Adrenal gland (tissue), 19 donors: ENCODE results near the gene NBDY. TPM values are rescaled to one million over a fixed set of nuclear protein-coding genes. Genes with fewer than 3 reads are reported as not detected.
"Not testable (repeated sequence)": the region's sequence is repeated elsewhere in the genome, so short reads cannot be mapped to it uniquely, and the experiment has no call there.

Experiments used
- DNase-seq, 7 donors: peaks; one replicate each; pipeline ENCODE4 v3.0.0-alpha.2; 2019 to 2020
- H3K27ac ChIP-seq, 5 donors: fragments of 200-600 bp; sonication (generic) in 4 of 5; 1 replicate in 3 of 5; 2 replicates in 2 of 5; pipeline versions ENCODE4 v1.5.1 to v1.8.0; 2016 to 2020; ENCODE audit warnings: mild to moderate bottlenecking in 1 of 5
- H3K27me3 ChIP-seq: fragments of 200-600 bp; 2 replicates; pipeline ENCODE4 v1.8.0; 2021
- H3K36me3 ChIP-seq, 2 donors: fragments of 200-600 bp; replicated peaks in 1 of 2; 1 replicate in 1 of 2; 2 replicates in 1 of 2; pipeline versions ENCODE4 v1.5.1 to v1.8.0; 2018 to 2022
- H3K4me1 ChIP-seq, 2 donors: fragments of 200-600 bp; replicated peaks in 1 of 2; 1 replicate in 1 of 2; 2 replicates in 1 of 2; pipeline versions ENCODE4 v1.5.1 to v1.8.0; 2018 to 2021
- H3K4me3 ChIP-seq, 4 donors: fragments of 200-600 bp; sonication (generic) in 3 of 4; one replicate each; pipeline ENCODE4 v1.5.1; 2016 to 2018
- H3K9me3 ChIP-seq, 3 donors: fragments of 200-600 bp; sonication (generic) in 1 of 3; replicated peaks in 1 of 3; 1 replicate in 2 of 3; 2 replicates in 1 of 3; pipeline versions ENCODE4 v1.5.1 to v1.8.0; 2016 to 2021
- POLR2A ChIP-seq, 2 donors: fragments of 450-650 bp; IDR thresholded peaks; one replicate each; pipeline ENCODE4 v1.6.1; 2017; ENCODE audit warnings: antibody characterized with exemption in 2 of 2, mild to moderate bottlenecking in 2 of 2, moderate library complexity in 1 of 2
- WGBS, 4 donors: extraction: QIAGEN DNeasy Blood & Tissue Kit in 2 of 4; methylation state at CpG; one replicate each; pipeline versions ENCODE4 v1.1.5 to v1.1.7; 2013 to 2017; 5-methylcytosine and 5-hydroxymethylcytosine counted together
- intact Hi-C, 2 donors: fragments of 100-400 bp; cut with DNase I; formaldehyde crosslinking; loops; one replicate each; pipeline versions ENCODE4 v1.14.1 to v1.15.0; 2022 to 2023
- long read RNA-seq, 10 donors: library from polyadenylated mRNA in 3 of 10; unstranded in 2 of 10; stranded (forward) in 1 of 10; transcript quantifications; one replicate each; pipeline ENCODE4 v2.0.0 and lab custom pipeline, GENCODE V29; 2021 to 2026
- polyA plus RNA-seq, 3 donors: library from polyadenylated mRNA; stranded (reverse); fragments of 200-250 nt in 2 of 3; fragments of 350-450 nt in 1 of 3; fragmentation: Illumina TruSeq in 1 of 3; extraction: RNeasy Lipid Tissue Mini Kit (QIAGEN cat#74804) in 1 of 3; gene quantifications; one replicate each; pipeline ENCODE4 v1.2.3, GENCODE V29; 2013 to 2014
- total RNA-seq, 9 donors: library from RNA; depleted of rRNA in 4 of 9; stranded (reverse); fragments of >200 nt in 4 of 9; fragments of 120-200 nt in 1 of 9; fragmentation: NEBNext Ultra II Directional in 1 of 9; extraction: Animal tissue kit (Norgen Biotek cat#: 25700) in 1 of 9; gene quantifications; one replicate each; pipeline versions ENCODE4 v1.1.0 to v1.2.4, GENCODE V29; 2013 to 2023
- TF ChIP-seq, protein P1 (sequence below), 6 experiments: fragments of 450-650 bp in 4 of 6; fragments of 200-600 bp in 2 of 6; sonication (generic) in 1 of 6; IDR thresholded peaks; 1 replicate in 5 of 6; 2 replicates in 1 of 6; pipeline versions ENCODE4 v1.5.1 to v1.8.0; 2016 to 2021; ENCODE audit warnings: antibody characterized with exemption in 6 of 6, mild to moderate bottlenecking in 2 of 6, moderate library complexity in 1 of 6
- donor health status: healthy with polysubstance abuse.
- donor health status: Bipolar disorder and iron deficiency.
- donor health status: DM: yes; HTN: yes; CAD: no.
- donor health status: DM: no; HTN: no; CAD: no.
- donor health status: DM: no; HTN: no; CAD: no.
- donor health status: DM: yes; HTN: yes; CAD: no.

The NBDY gene, protein sequence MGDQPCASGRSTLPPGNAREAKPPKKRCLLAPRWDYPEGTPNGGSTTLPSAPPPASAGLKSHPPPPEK
- 10 to 100 TPM; 14.7 to 76.5 (median 36.6) TPM for total RNA-seq
- 10 to 100 TPM; 22.4 to 98.5 (median 24.1) TPM for polyA plus RNA-seq
- long read RNA-seq, donor 1, transcript NBDY-201 (3 exons, 1,529 nt): major isoform, 104 of 111 reads
- long read RNA-seq, donor 1, partial matches to known transcripts: 5 of 111 reads
- long read RNA-seq, donor 1, other reads (novel, unspliced or antisense): 0 of 111 reads
- long read RNA-seq, donor 2, transcript NBDY-201 (3 exons, 1,529 nt): major isoform, 92 of 94 reads
- long read RNA-seq, donor 2, partial matches to known transcripts: 0 of 94 reads
- long read RNA-seq, donor 2, other reads (novel, unspliced or antisense): 0 of 94 reads
- long read RNA-seq, donor 3, transcript NBDY-201 (3 exons, 1,529 nt): major isoform, 84 of 88 reads
- long read RNA-seq, donor 3, partial matches to known transcripts: 0 of 88 reads
- long read RNA-seq, donor 3, other reads (novel, unspliced or antisense): 0 of 88 reads
- long read RNA-seq, donor 4, transcript NBDY-201 (3 exons, 1,529 nt): major isoform, 77 of 80 reads
- long read RNA-seq, donor 4, partial matches to known transcripts: 1 of 80 reads
- long read RNA-seq, donor 4, other reads (novel, unspliced or antisense): 1 of 80 reads
- long read RNA-seq, donor 5, transcript NBDY-201 (3 exons, 1,529 nt): major isoform, 96 of 98 reads
- long read RNA-seq, donor 5, partial matches to known transcripts: 0 of 98 reads
- long read RNA-seq, donor 5, other reads (novel, unspliced or antisense): 2 of 98 reads
- long read RNA-seq, donor 6, transcript NBDY-201 (3 exons, 1,529 nt): major isoform, 57 of 59 reads
- long read RNA-seq, donor 6, partial matches to known transcripts: 0 of 59 reads
- long read RNA-seq, donor 6, other reads (novel, unspliced or antisense): 0 of 59 reads
- long read RNA-seq, donor 7, transcript NBDY-201 (3 exons, 1,529 nt): major isoform, 56 of 57 reads
- long read RNA-seq, donor 7, partial matches to known transcripts: 0 of 57 reads
- long read RNA-seq, donor 7, other reads (novel, unspliced or antisense): 0 of 57 reads
- long read RNA-seq, donor 8, transcript NBDY-201 (3 exons, 1,529 nt): major isoform, 140 of 148 reads
- long read RNA-seq, donor 8, partial matches to known transcripts: 5 of 148 reads
- long read RNA-seq, donor 8, other reads (novel, unspliced or antisense): 0 of 148 reads
- long read RNA-seq, donor 9, transcript NBDY-201 (3 exons, 1,529 nt): major isoform, 87 of 103 reads
- long read RNA-seq, donor 9, partial matches to known transcripts: 14 of 103 reads
- long read RNA-seq, donor 9, other reads (novel, unspliced or antisense): 0 of 103 reads
- long read RNA-seq, donor 10, transcript NBDY-201 (3 exons, 1,529 nt): major isoform, 58 of 59 reads
- long read RNA-seq, donor 10, partial matches to known transcripts: 0 of 59 reads
- long read RNA-seq, donor 10, other reads (novel, unspliced or antisense): 0 of 59 reads

DNA sequence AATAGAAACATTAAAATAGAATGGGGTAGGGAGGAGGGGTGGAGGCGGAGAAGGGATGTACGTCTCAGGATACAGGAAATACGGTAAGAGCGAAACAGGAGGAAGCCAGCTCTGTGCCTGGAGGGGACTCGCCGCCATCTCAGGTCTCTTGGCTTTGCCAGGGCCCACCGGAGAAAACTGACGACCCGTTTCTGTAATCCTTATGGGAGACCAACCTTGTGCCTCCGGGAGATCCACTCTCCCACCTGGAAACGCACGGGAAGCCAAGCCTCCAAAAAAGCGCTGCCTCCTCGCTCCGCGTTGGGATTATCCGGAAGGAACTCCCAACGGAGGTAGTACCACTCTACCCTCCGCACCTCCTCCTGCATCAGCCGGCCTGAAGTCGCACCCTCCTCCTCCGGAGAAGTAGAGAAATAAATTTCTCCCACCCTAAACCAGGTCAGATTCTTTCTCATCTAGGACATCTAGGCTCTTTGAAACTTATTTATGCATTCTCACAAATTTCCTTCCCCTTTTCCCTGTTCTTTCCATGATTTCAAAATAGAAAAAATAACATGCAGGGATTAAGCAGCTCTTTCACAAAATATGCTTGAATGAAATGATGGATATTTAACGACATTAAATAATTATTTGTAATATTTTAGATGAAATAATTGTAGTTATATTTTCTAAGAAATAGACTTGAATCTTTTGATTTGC is at the start of gene NBDY:
Gene NBDY, plus strand, starts transcription at position 92 of the 699 bp plus-strand sequence. Its CDS starts 111 bp downstream, at position 203.
- no peaks in the 10 kb centered on the region for H3K9me3 ChIP-seq
- peaks cover 0 to 11% of the 10 kb centered on the region in 2 donors for H3K4me1 ChIP-seq
- peak within 1 kb of the TSS; percentile 53 to 86 (median 77) for H3K27ac ChIP-seq
- TF ChIP-seq POLR2A (IDR thresholded peaks at IDR 0.05): peak in 1 of 2 donors; percentile 50
- TF ChIP-seq, protein P1, sequence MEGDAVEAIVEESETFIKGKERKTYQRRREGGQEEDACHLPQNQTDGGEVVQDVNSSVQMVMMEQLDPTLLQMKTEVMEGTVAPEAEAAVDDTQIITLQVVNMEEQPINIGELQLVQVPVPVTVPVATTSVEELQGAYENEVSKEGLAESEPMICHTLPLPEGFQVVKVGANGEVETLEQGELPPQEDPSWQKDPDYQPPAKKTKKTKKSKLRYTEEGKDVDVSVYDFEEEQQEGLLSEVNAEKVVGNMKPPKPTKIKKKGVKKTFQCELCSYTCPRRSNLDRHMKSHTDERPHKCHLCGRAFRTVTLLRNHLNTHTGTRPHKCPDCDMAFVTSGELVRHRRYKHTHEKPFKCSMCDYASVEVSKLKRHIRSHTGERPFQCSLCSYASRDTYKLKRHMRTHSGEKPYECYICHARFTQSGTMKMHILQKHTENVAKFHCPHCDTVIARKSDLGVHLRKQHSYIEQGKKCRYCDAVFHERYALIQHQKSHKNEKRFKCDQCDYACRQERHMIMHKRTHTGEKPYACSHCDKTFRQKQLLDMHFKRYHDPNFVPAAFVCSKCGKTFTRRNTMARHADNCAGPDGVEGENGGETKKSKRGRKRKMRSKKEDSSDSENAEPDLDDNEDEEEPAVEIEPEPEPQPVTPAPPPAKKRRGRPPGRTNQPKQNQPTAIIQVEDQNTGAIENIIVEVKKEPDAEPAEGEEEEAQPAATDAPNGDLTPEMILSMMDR (IDR thresholded peaks at IDR 0.05): no peak
- intact Hi-C loops: loop anchor here in 1 of 2 donors (10.0 kb wide), 1 partner anchor 444 kb away; no protein-coding TSS in a partner anchor
- DNase-seq: peak; percentile 34 to 66 (median 47)
- H3K36me3 ChIP-seq: no peaks in the 10 kb centered on the region
- WGBS, 4 donors: 0 to 22% (median 6%) methylated on average over 22 to 23 of the region's 23 CpGs
- H3K4me3 ChIP-seq: peak within 1 kb of the TSS in 2 of 4 donors; percentile 25 to 65
- H3K27me3 ChIP-seq: peaks cover 10% of the 10 kb centered on the region

DNA sequence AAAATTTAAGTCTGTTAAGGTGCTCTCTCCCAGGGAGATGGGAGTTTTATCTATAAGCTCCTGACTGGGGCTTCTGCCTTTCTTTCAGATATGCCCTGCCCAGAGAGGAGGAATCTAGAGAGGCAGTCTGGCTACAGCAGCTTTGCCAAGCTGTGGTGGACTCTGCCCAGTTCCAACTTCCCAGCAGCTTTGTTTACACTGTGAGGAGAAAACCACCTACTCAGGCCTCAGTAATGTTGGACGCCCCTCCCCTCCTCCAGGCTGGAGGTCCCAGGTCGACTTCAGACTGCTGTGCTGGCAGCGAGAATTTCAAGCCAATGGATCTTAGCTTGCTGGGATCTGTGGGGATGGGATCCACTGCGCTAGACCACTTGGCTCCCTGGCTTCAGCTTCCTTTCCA is 24.5 kb upstream of the NBDY start:
- H3K9me3 ChIP-seq, H3K4me3 ChIP-seq, DNase-seq, H3K4me1 ChIP-seq, H3K36me3 ChIP-seq, intact Hi-C loops, H3K27ac ChIP-seq, H3K27me3 ChIP-seq: not testable (repeated sequence)
- WGBS, 4 donors: 64 to 72% (median 69%) methylated on average over 3 to 4 of the region's 4 CpGs

DNA sequence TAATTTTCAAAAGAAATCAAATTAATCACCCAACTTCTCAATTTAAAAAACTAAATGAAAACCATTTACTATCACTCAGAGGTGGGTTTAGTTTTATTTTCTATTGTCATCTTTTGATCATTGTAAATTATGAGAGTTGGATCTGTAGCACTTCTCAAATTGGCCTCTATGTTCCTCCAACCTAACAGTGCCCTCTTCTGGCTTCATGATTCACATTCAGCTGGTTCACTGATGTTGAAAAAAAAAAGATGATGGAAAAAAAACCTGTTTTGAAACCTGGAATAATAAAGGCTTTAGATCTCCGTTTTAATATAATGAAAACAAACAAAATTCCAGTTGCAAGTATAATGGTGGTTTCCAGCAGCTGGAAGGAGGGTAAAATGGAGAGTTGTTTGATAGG is 2.4 kb upstream of the NBDY start:
- Histone ChIP-seq H3K36me3 (no peaks in the 10 kb centered on the region), H3K4me3 (no peak overlapping the region), H3K4me1 (peaks cover 0 to 10% of the 10 kb centered on the region in 2 donors), H3K27me3 (peaks cover 12% of the 10 kb centered on the region), H3K27ac (no peak overlapping the region), H3K9me3 (no peaks in the 10 kb centered on the region)
- 0% methylated on average over 1 of the region's 1 CpG for whole genome bisulfite sequencing, 4 donors
- TF ChIP-seq, protein P1 (IDR thresholded peaks at IDR 0.05): peak; percentile 33 to 67 (median 56)
- TF ChIP-seq POLR2A (IDR thresholded peaks at IDR 0.05): no peak
- intact Hi-C loops: loop anchor here in 1 of 2 donors (10.0 kb wide), 1 partner anchor 442 kb away; no protein-coding TSS in a partner anchor
- DNase-seq: peak in 4 of 7 donors; percentile 23 to 26 (median 26)
